KOPT-K1 (cell line): ENCODE measurements around the gene YOD1.

Experiments used
- H3K27ac ChIP-seq: fragments of 200-600 bp; sonication (generic); 2 replicates; pipeline ENCODE4 v1.5.1; 2016; ENCODE audit warnings: antibody characterized with exemption, mild to moderate bottlenecking, low read depth, low read length; ENCODE audit not compliant: poor library complexity, severe bottlenecking
- H3K36me3 ChIP-seq: fragments of 200-600 bp; sonication (generic); 2 replicates; pipeline ENCODE4 v1.5.1; 2017; ENCODE audit warnings: antibody characterized with exemption, mild to moderate bottlenecking, low read length, moderate library complexity; ENCODE audit not compliant: insufficient read depth
- H3K9me3 ChIP-seq: fragments of 200-600 bp; sonication (generic); 2 replicates; pipeline ENCODE4 v1.5.1; 2017; ENCODE audit warnings: antibody characterized with exemption, low read length, mild to moderate bottlenecking; ENCODE audit not compliant: insufficient read depth, poor library complexity, severe bottlenecking

YOD1 gene

DNA sequence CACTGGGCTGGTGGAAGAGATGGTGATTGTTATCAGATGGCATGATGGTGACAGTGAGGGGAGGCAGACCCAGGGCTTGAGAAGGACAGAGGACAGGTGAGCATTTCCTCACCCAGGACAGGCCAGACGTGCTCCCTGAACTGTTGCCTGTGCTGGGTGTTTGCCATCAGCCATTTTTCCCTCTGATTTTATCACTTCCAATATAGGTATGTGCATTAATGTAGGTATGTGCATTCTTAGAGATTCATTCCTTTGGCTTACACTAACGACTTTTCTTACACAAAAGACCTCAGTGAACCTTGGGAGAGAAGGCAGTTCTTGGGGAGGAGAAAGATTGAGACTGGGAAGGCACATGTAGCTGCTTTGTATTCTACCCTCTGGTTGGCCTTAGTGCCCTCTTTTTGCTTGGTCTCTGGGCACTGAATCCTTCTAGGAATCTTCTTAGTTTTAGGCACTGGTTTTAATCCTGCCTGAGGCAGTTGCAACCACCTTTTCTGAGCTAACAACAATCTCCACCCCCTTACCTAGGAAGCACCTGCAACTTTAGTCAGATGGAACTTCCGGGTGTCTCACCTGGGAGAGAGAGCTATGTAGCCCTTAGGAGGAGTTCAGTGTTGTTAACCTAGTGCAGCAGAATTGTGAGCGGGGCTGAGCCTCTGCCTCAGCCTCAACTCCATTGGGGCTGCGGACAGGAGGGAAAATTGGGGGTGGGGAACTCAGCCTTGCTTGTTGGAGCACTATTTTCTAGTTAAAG, 49.3 kb downstream of the YOD1 start:
- Histone ChIP-seq H3K27ac (no peak overlapping the region), H3K9me3 (no peaks in the 10 kb centered on the region), H3K36me3 (no peaks in the 10 kb centered on the region)

DNA sequence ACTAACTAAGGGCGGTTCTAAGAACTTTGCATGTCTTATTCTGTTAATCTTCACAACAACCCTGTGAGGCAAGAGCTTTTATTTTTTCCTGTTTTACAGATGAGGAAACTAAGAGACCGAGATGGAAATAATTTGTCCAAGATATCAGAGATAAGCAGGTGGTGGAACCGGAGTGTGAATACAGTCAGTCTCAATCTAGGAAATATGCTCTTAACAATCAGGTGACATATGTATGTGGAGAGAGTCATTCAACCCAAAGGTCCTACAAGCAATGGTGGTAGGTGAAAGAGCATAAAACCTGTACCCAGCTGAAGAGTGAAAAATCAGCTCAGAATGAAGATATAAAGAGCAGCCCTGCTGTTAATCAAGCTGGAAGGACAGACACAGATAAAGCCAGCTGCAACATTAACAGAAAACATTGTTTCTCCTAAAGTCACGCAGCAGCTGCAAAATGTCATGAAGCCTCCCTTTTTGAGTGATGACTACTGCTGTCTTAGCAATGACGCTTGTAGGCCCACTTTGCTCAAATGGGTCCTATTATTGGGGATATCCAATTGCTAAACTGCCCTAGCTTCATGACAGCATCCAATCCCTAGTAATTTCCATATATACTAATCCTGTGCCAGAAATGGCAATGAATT, 50.2 kb downstream of the YOD1 start:
- Histone ChIP-seq H3K27ac (no peak overlapping the region), H3K36me3 (no peaks in the 10 kb centered on the region), H3K9me3 (no peaks in the 10 kb centered on the region)

DNA sequence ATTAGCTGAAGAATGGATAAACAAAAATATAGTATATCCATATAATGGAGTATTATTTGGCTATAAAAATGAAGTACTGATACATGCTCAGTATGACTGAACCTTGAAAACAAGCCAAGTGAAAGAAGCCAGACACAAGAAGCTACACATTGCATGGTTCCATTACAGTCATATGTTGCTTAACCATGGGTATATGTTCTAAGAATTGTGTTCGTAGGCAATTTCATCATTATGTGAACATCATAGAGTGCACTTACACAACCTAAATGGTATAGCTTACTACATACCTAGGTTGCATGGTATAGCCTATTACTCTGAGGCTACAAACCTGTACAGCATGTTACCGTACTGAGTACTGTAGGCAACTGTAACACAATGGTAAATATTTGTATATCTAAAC, 52.2 kb downstream of the YOD1 start:
- no peaks in the 10 kb centered on the region for H3K36me3 ChIP-seq
- no peak overlapping the region for H3K27ac ChIP-seq
- no peaks in the 10 kb centered on the region for H3K9me3 ChIP-seq
